GM20431 (cell line): ENCODE measurements around the gene ZKSCAN3.

ENCODE experiments used
- in situ Hi-C: fragments of 300-500 bp; cut with MseI, MboI; formaldehyde crosslinking; loops from one replicate; pipeline ENCODE4 v1.15.0; 2020; ENCODE audit warnings: low sequenced_read_pairs; ENCODE audit not compliant: unreplicated experiment

Gene ZKSCAN3

DNA sequence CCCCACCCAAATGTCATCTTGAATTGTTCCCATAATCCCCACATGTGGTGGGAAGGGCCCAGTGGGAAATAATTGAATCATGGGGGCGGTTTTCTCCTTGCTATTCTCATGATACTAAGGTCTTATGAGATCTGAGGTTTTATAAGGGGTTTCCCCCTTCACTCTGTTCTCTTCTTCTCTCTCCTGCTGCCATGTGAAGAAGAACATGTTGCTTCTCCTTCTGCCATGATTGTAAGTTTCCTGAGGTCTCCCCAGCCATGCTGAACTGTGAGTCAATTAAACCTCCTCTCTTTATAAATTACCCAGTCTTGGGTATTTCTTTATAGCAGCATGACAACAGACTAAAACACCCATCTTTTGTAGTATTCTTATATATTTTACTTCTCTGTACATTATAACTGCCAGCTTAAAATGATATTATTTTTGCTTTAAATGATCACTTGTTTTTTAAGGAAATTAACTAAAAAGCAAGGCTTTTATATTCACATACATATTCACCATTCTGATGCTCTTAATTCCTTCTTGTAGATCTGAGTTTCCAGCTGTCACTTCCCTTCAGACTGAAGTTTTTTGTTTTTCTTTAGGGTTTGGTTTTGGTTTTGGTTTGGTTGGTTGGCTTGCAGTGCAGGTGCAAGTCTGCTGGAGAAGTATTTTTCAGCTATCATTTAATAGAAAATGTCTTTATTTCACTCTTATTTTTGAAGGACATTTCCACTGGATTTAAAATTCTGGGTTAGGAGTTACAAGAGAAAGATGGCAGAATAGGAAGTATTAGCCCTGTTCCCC is 9.2 kb upstream of the ZKSCAN3 start:
- in situ Hi-C loops, result no loop called here

DNA sequence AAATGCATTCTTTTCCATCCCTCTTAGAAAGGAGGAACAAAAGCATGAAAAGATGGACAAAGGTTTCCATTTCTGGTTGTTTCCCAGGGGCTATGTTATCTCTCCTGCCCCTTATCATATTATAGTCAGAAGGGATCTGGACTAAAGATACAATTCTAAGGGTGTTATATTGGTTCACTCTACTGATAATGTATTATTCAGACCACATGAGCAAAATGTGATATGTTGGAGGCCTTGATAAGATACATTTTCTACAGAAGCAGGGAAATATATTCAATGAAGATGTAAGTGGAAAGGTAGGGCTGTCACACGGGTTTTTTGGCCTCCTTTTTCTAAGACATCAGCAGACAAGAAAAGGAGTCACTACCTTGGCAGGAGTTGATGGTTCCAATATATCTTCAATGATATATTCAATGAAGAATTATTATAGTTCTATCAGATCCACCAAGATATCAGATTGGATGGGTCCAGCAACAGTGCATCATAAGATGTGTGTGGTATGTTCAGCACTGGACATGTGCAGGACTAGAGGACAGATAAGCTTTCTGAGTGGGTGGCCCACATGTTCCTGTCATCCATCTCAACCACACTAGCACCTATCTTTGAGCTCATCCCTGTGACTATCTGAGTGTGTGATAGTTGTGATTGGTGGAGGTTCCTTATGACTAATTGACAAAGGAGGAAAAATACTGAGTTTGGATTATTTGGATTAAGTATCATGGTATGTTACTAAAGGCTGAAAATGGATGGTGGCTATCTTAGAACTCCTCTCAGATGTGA is 5.7 kb upstream of the ZKSCAN3 start:
- in situ Hi-C loops, result no loop called here

- in situ Hi-C loops, result no loop called here
Observed at GRCh38 chr6:28345201-28345600, 4.5 kb upstream of the ZKSCAN3 start.

- in situ Hi-C loops, result no loop called here
Observed at GRCh38 chr6:28347119-28347518, 2.6 kb upstream of the ZKSCAN3 start.

GRCh38 chr6:28349344-28349891 is 329 bp upstream of the ZKSCAN3 start:
- in situ Hi-C loops, result no loop called here

DNA sequence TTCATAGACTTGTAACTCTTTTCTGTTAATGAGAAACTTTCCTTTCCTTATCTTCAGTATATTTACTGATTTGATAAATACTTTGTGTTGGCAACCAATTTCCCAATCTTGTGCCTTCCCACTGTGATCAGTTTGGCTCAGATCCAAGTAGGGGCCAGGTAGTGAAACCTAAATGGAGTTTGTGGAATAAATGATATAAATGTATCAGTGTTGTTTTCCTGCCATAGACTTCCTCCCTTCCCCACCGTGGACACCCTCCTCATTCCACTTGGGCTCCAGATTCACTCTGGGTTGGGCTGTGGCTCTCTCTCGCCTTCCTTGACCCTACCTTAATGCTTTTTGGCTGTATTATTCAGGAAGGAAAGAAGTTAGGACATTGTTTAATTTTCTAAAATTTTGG is 1.3 kb downstream of the ZKSCAN3 start:
- in situ Hi-C loops, result loop anchor here (25.0 kb wide), 1 partner anchor 214 kb away; the partner anchor contains the start of gene ZKSCAN8

- in situ Hi-C loops, result loop anchor here (25.0 kb wide), 1 partner anchor 214 kb away; the partner anchor contains the start of gene ZKSCAN8
Observed at GRCh38 chr6:28351493-28351925, 1.8 kb downstream of the ZKSCAN3 start.

GRCh38 chr6:28353356-28353755 is 3.6 kb downstream of the ZKSCAN3 start:
- in situ Hi-C loops, result loop anchor here (25.0 kb wide), 1 partner anchor 216 kb away; the partner anchor contains the start of gene ZKSCAN8

- in situ Hi-C loops, result loop anchor here (25.0 kb wide), 1 partner anchor 217 kb away; the partner anchor contains the start of gene ZKSCAN8
Observed at GRCh38 chr6:28353981-28354676, 4.4 kb downstream of the ZKSCAN3 start.

DNA sequence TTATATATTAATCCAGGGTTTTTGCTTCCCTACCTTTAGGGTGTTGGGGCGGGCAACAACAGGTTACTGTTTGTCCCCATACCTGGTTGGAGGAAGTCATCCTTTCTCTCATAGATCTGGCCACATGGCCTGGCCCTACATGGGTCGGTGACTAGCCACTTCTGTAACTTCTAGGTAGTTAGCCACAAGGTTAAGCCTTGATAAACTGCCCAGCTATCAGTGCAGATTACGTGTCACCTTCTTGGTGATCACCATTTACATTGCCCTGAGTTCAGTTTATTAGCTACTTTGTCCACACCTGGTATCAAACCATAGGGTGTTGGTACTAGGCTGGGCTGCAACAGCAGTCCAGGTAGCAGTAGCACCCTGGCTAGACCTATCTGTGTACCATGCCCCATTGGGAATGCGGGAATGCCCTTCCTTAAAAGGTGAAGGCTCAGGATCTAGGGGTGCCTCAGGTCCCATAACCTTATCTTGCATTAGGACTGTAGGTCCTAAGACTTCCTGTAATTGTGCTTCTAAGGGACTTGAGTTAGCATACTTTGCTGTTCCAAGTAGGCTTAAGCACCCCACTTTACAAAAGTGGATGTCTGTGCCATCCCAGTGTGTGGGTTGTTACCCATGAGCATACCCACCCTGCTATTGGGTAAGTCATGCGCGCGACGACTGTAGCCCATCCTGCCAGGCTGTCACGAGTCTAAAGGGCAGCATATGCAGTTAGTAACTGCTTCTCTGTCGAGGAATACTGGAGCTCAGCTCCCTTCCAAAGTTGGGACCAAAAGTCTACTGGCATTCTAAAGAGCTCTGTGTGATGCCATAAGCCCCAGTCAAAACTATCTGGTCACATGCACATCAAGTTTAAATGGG is 5.2 kb downstream of the ZKSCAN3 start:
- in situ Hi-C loops, result loop anchor here (25.0 kb wide), 1 partner anchor 218 kb away; the partner anchor contains the start of gene ZKSCAN8

GRCh38 chr6:28355743-28356665 is 6.3 kb downstream of the ZKSCAN3 start:
- in situ Hi-C loops, result loop anchor here (25.0 kb wide), 1 partner anchor 219 kb away; the partner anchor contains the start of gene ZKSCAN8

DNA sequence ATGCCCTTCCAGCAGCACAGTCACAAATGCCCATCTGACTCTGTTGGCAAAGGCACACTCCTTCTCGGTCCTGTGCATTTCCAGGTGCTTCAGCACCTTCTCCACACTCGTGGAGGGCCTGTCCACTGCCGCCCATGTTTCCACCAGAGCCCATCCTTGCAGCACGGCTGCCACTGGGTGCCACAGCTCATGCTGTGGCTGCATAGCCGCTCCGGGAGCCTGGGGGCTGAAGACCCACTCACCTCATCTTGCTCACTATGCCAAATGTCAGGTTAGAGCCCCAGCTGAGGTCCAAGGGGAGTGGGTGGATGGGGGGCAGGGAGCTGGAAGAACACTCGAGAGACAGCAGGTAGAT is 6.9 kb downstream of the ZKSCAN3 start:
- in situ Hi-C loops, result loop anchor here (25.0 kb wide), 1 partner anchor 219 kb away; the partner anchor contains the start of gene ZKSCAN8

DNA sequence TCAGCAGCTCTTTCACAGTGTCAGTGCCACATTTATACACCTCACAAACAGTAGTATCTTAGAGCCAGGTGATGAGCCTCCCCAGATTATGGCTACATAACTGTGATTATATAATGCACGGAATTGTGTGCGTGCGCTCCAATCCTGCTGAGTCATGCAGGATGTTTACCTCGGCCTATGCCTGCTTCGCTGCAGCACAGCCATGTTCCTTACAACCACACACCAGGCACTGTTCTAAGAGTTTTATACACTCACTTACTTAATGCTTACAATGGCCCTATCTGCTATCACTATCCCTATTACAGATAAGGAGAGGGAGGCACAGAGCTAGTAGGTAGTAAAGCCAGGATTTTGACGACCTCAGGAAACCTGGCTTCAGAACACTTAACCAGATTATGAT is 7.3 kb downstream of the ZKSCAN3 start:
- in situ Hi-C loops, result loop anchor here (25.0 kb wide), 1 partner anchor 220 kb away; the partner anchor contains the start of gene ZKSCAN8

GRCh38 chr6:28359562-28359961 is 9.8 kb downstream of the ZKSCAN3 start:
- in situ Hi-C loops, result loop anchor here (25.0 kb wide), 1 partner anchor 222 kb away; the partner anchor contains the start of gene ZKSCAN8

DNA sequence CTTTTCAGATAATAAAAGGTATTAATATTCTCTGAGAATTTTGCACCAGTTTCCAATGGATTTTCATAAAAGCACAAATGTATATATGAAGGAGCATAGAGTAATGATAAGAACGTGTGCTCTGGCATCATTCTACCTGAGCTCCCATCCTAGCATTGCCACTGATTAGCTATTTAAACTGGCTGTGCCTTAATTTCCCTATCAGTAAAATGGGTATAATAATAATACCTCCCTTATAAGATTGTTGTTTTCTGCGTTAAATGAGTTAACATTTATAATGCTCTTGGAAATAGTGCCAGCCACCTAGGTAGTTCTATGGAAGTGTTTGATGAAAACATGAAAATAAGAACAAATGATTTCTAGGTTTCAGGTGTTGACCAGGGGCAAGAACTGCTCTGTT is 11.2 kb downstream of the ZKSCAN3 start:
- in situ Hi-C loops, result loop anchor here (25.0 kb wide), 1 partner anchor 224 kb away; the partner anchor contains the start of gene ZKSCAN8

- in situ Hi-C loops, result loop anchor here (25.0 kb wide), 1 partner anchor 228 kb away; the partner anchor contains the start of gene ZKSCAN8
Observed at GRCh38 chr6:28365590-28365989, 15.8 kb downstream of the ZKSCAN3 start.

DNA sequence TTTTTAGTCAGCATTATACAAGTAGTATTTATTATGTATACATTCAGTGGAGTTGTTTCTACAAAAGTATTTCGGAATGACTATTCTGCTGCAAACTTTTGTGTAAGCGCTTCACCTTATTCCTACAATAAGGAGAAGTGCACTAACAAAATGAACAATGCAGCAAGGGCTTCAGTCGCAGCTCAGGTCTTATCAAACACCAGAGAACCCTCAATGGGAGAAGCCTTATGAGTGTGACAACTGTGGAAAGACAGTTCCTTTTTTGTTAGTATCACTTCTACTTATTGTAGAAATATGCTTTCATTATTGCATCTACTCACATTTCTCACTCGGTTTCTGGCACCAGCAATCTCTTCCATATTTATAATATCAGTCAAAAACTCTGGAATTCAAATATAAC is 18.8 kb downstream of the ZKSCAN3 start:
- in situ Hi-C loops, result loop anchor here (25.0 kb wide), 1 partner anchor 231 kb away; the partner anchor contains the start of gene ZKSCAN8
